Neural cell (in vitro differentiated cells): ENCODE data around the gene TLE1. TPM values are rescaled to one million over a fixed set of nuclear protein-coding genes. Genes with fewer than 3 reads are reported as not detected.

Source experiments
- H2AFZ ChIP-seq: fragments of 200-600, 300-800 bp; sonication (generic), shearing (Covaris generic); 2 replicates; pipeline ENCODE4 v1.6.0; 2014; ENCODE audit warnings: low read depth, mild to moderate bottlenecking, antibody characterized with exemption, low read length, moderate library complexity
- H3F3A ChIP-seq: fragments of 200-600 bp; shearing (Covaris generic); 2 replicates; pipeline ENCODE4 v1.6.1; 2016; ENCODE audit warnings: mild to moderate bottlenecking, moderate library complexity, mixed read lengths, antibody characterized with exemption, low read length; ENCODE audit not compliant: insufficient read depth, poor library complexity, severe bottlenecking
- H3K27ac ChIP-seq: fragments of 200-600, 300-800 bp; sonication (generic), shearing (Covaris generic); 2 replicates; pipeline ENCODE4 v1.5.1; 2014; ENCODE audit warnings: mild to moderate bottlenecking, low read length, moderate library complexity
- H3K27me3 ChIP-seq: fragments of 300-800, 200-600 bp; sonication (generic), shearing (Covaris generic); 2 replicates; pipeline ENCODE4 v1.6.0; 2014; ENCODE audit warnings: mild to moderate bottlenecking, low read depth, low read length, moderate library complexity; ENCODE audit not compliant: insufficient read depth
- H3K36me3 ChIP-seq: fragments of 300-800, 200-600 bp; sonication (generic), shearing (Covaris generic); 2 replicates; pipeline ENCODE4 v1.5.1; 2014; ENCODE audit warnings: mild to moderate bottlenecking, antibody characterized with exemption, low read length, moderate library complexity; ENCODE audit not compliant: insufficient read depth
- H3K4me2 ChIP-seq: fragments of 300-800, 200-600 bp; sonication (generic), shearing (Covaris generic); 2 replicates; pipeline ENCODE4 v1.6.0; 2014; ENCODE audit warnings: mild to moderate bottlenecking, low read length
- H3K4me3 ChIP-seq: fragments of 300-800, 200-600 bp; sonication (generic), shearing (Covaris generic); 2 replicates; pipeline ENCODE4 v1.5.1; 2014; ENCODE audit warnings: mild to moderate bottlenecking, low read length, moderate library complexity
- H3K79me2 ChIP-seq: fragments of 200-600 bp; shearing (Covaris generic); replicated peaks from 2 replicates; pipeline ENCODE4 v1.6.0; 2014; ENCODE audit warnings: mild to moderate bottlenecking, low read length, moderate library complexity; ENCODE audit not compliant: insufficient read depth
- H3K9ac ChIP-seq: fragments of 300-800, 200-600 bp; sonication (generic), shearing (Covaris generic); 2 replicates; pipeline ENCODE4 v1.6.1; 2016; ENCODE audit warnings: mild to moderate bottlenecking, low read length, mixed read lengths
- H3K9me2 ChIP-seq: fragments of 200-600 bp; shearing (Covaris generic); 2 replicates; pipeline ENCODE4 v1.6.1; 2016; ENCODE audit warnings: mild to moderate bottlenecking, low read length, mixed read lengths; ENCODE audit not compliant: insufficient read depth
- H3K9me3 ChIP-seq: fragments of 200-600, 300-800 bp; sonication (generic), shearing (Covaris generic); 2 replicates; pipeline ENCODE4 v1.6.1; 2016; ENCODE audit warnings: mild to moderate bottlenecking, mixed run types, low read length, moderate library complexity, mixed read lengths
- H4K20me1 ChIP-seq: fragments of 200-600 bp; shearing (Covaris generic); 2 replicates; pipeline ENCODE4 v1.6.1; 2016; ENCODE audit warnings: mild to moderate bottlenecking, mixed run types; ENCODE audit not compliant: insufficient read depth
- CTCF ChIP-seq: fragments of 450-650 bp; IDR thresholded peaks from 2 replicates; pipeline ENCODE4 v1.5.1; 2014; ENCODE audit warnings: antibody characterized with exemption, mild to moderate bottlenecking, moderate library complexity; ENCODE audit not compliant: poor library complexity, severe bottlenecking
- EP300 ChIP-seq: fragments of 450-650 bp; conservative IDR thresholded peaks from 2 replicates; pipeline ENCODE4 v1.6.1; 2014; ENCODE audit warnings: antibody characterized with exemption, mild to moderate bottlenecking, moderate library complexity; ENCODE audit not compliant: poor library complexity, severe bottlenecking
- EZH2 ChIP-seq: fragments of 200-600, 300-800 bp; shearing (Covaris generic), sonication (generic); IDR thresholded peaks from 2 replicates; pipeline ENCODE4 v1.6.1; 2014; ENCODE audit warnings: antibody characterized with exemption, low read length, borderline replicate concordance, mild to moderate bottlenecking; ENCODE audit not compliant: insufficient read depth, poor library complexity, severe bottlenecking
- MXI1 ChIP-seq: fragments of 450-650 bp; conservative IDR thresholded peaks from 2 replicates; pipeline ENCODE4 v1.6.1; 2014; ENCODE audit warnings: antibody characterized with exemption, mild to moderate bottlenecking; ENCODE audit not compliant: poor library complexity, severe bottlenecking
- POLR2AphosphoS5 ChIP-seq: IDR thresholded peaks from 2 replicates; pipeline ENCODE4 v1.6.1; 2012
- REST ChIP-seq: IDR thresholded peaks from 2 replicates; pipeline ENCODE4 v1.6.1; 2012; ENCODE audit warnings: borderline replicate concordance
- SMC3 ChIP-seq: fragments of 450-650 bp; conservative IDR thresholded peaks from 2 replicates; pipeline ENCODE4 v1.6.1; 2014; ENCODE audit warnings: antibody characterized with exemption, mild to moderate bottlenecking, moderate library complexity; ENCODE audit not compliant: poor library complexity
- TAF1 ChIP-seq: IDR thresholded peaks from 2 replicates; pipeline ENCODE4 v1.6.1; 2012; ENCODE audit warnings: low read depth
- polyA plus RNA-seq: library from polyadenylated mRNA; depleted of rRNA; stranded (reverse); fragments of >200 nt; gene quantifications from 2 replicates; pipeline ENCODE4 v1.2.3, GENCODE V29; 2014

Gene TLE1
- polyA plus RNA-seq, 1 donor from 2014 or later = 93.6 TPM

DNA sequence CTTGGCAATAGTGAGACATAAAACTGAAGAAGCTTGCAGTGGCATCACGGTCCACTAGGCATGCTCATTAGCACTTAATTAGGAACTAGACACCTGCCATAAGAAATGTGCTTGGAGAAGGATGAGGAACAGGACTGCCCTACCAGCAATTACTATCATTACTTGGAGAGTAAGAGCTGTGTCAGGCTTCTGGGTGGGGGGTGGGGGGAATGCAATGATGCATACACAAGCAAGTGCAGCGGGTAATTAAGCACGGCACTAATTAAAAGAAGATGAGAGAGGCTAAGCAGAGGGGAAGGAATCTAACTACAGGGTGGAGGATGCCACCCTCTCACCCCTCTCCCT is 53.1 kb downstream of the TLE1 start:
- Histone ChIP-seq H3K27ac (no peak overlapping the region), H3K36me3 (peaks cover 6% of the 10 kb centered on the region), H3K79me2 (peaks cover 35% of the 10 kb centered on the region), H3K9me2 (no peaks in the 10 kb centered on the region), H2AFZ (no peak overlapping the region), H3K27me3 (no peaks in the 10 kb centered on the region), H4K20me1 (no peaks in the 10 kb centered on the region), H3K4me3 (no peak overlapping the region), H3F3A (no peaks in the 10 kb centered on the region), H3K9ac (no peak overlapping the region), H3K4me2 (no peak overlapping the region), H3K9me3 (no peaks in the 10 kb centered on the region)
- TF ChIP-seq EP300 (peak; percentile 13), EZH2 (no peak), CTCF (no peak), POLR2AphosphoS5 (no peak)

GRCh38 chr9:81635521-81636254 is 53.7 kb downstream of the TLE1 start:
- Histone ChIP-seq H3K79me2 (peaks cover 30% of the 10 kb centered on the region), H3K27ac (no peak overlapping the region), H3K4me2 (no peak overlapping the region)

More at GRCh38 chr9:81635521-81636254, 53.7 kb downstream of the TLE1 start:
- no peaks in the 10 kb centered on the region for H3K27me3 ChIP-seq
- H2AFZ ChIP-seq = no peak overlapping the region
- no peaks in the 10 kb centered on the region for H3K9me2 ChIP-seq
- peaks cover 6% of the 10 kb centered on the region for H3K36me3 ChIP-seq
- no peaks in the 10 kb centered on the region for H3F3A ChIP-seq
- no peak overlapping the region for H3K9ac ChIP-seq
- no peak overlapping the region for H3K4me3 ChIP-seq
- TF ChIP-seq TAF1 (no peak), MXI1 (no peak), POLR2AphosphoS5 (no peak), REST (no peak), SMC3 (no peak), EZH2 (no peak), EP300 (no peak), CTCF (no peak)
- no peaks in the 10 kb centered on the region for H4K20me1 ChIP-seq
- no peaks in the 10 kb centered on the region for H3K9me3 ChIP-seq
